Fibroblast of skin of right quadriceps (primary cell): ENCODE data around the gene AK1.
"Not testable (repeated sequence)": the region's sequence is repeated elsewhere in the genome, so short reads cannot be mapped to it uniquely, and the experiment has no call there.

ENCODE experiments used
- DNase-seq: peaks from one replicate; pipeline ENCODE4 v3.0.0-alpha.2; 2013

The AK1 gene

DNA sequence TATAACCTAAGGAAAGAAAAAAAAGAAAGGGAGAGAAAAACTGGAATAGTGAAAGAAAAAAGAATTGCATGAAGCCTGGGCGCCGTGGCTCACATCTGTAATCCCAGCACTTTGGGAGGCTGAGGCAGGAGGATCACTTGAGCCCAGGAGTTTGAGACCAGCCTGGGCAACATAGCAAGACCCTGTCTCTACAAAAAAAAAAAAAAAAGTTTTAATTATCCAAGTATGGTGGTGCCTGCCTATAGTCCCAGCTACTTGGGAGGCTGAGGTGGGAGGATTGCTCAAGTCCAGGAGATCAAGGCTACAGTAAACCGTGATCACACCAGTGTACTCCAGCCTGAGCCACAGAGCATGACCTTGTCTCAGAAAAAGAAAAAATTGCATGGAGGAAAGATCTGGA lies 4.2 kb upstream of the AK1 start:
- not testable (repeated sequence) for DNase-seq

DNA sequence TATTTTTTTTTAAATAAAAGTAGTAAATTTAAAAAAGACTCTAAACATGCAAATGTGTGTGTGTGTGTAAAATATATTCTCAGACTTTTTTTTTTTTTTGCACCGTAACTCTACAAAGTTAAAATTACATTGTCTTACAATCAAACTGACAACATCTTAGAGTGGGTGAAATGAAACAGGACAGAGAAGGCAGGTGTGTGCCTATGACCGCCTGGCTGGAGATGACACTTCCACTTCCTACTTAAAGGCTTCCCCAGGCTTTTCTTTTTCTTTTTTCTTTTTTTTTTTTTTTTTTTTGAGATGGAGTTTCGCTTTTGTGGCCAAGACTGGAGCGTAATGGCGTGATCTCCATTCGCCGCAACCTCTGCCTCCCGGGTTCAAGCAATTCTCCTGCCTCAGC lies 2.7 kb upstream of the AK1 start:
- no peak for DNase-seq

DNA sequence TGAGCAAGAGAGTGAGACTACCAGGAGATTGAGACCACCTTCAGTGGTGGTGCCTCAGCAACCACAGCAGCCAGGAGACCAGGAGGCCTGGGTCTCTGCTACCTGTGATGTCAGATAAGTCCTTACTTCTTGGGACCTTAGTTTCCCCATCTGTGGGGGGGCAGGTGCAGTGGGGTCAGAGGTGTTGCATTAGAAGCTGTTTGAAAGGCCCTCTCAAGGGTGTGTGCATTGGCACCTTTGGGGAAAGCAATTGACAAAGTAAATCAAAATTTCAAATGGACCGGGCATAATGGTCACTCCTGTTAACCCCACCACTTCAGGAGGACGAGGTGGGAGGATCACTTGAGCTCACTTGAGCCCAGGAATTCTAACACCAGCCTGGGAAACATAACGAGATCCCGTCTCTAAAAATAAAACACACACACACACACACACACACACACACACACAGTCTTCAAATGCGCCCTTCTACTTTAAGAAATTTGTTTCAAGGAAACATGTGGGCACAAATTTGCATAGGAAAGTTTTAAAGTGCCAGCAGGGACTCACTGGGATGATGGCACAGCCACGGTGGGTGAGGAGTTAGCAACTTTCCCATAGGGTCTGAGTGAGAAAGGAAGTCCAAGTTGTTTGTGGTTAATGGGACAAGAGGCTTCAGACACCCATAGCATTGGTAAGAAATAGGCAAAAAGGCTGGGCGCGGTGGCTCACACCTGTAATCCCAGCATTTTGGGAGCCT lies 1.3 kb upstream of the AK1 start:
- no peak for DNase-seq

DNA sequence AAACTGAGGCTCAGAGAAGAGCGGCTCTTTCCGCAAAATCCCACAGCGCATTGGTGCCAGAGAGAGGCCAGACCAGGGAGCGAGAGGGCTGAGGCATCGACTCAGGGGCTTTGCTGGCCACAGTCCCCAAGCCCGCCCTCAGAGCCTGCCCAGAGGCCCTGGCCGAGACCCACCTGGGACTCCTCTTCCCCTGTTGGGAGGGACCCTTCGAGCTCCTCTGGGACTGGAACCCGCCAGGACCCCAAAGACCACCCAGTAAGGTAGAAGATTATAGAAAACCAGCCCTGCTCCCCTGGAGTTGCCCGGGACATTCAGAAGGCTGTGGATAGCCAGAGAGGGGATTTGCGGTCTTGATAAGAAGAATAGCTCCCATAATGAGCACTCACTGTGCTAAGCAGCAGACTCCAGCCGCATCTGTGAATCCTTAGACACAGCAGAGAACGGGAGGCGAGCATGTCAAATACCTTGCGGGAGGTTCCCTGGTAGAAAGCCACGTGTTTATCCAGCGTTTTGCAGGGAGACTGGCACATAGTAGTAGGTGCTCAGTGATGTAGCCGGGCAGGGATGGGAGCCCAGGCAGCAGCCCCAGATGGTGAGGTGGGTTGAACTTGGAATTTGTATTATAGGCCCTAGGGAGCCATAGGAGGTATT lies 651 bp upstream of the AK1 start:
- no peak for DNase-seq

DNA sequence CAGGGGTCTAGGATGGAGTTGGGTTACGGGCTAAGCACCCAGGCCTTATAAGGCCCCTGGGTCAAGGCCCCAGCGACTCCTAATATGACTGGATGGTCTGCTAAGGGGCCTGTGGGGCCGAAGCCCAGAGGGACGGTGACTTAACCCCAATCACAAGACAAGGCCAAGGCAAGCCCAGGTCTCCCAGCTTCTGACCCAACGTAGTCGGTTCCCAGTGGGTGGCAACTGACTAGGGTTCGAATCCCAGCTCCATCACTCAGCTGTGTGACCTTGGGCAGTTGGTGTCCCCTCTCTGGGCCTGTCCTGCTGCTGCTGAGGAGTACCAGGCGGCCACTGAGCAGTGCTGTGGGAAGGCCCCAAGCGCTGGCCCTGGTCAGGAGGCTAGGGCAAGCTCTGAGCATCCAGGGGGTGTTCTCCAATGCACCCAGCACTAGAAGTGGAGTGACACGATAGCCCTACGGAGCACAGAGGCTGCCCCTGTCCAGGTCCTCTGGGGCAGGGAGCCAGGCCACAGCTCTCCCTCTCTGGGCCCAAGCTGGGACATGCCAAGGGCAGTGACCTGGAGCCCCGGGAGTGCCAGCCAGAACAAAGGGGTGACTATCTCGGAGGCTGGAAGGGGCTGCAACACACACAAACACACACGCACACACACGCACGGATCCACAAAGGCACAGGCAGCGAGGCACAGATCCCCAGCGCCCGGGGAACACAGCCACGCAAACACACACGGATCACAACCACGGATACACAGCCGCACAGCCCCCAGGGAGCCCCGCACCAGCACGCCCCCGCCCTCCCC lies 512 bp downstream of the AK1 start:
- DNase-seq, result no peak

DNA sequence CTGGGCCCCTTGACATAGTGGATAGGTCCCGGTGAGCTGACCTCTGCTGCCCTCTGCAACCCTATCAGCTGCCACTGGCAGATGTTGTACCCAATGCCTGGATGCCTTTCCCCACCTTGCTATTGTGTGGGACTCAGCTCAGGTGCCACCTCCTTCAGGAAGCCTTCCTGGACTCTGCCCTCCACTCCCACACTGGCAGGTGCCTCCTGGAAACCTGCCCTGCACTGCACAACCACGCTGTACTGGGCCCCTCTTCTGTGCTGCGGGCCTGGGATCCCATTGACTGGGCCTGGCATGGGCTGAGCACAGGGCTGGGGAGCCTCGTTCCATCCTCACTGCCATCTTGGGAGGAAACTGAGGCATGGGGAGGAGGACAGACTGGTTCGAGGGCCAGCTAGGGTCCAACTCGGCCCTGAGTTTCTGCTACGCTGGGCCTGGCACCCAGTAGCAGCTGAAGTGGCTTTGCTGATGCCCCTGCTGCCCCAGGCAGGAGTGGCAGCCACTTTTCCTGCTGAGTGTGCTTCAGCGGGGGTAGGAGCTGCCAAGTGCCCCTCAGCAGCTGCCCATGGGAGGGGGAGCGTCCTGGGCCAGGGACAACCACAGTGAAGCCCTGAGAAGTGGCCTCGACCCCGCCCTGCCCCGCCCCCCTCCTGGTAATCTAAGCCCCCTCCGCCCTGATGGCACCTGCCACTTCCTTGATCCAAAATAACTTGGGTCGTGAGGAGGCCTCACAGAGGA lies 1.3 kb downstream of the AK1 start:
- DNase-seq, result no peak

DNA sequence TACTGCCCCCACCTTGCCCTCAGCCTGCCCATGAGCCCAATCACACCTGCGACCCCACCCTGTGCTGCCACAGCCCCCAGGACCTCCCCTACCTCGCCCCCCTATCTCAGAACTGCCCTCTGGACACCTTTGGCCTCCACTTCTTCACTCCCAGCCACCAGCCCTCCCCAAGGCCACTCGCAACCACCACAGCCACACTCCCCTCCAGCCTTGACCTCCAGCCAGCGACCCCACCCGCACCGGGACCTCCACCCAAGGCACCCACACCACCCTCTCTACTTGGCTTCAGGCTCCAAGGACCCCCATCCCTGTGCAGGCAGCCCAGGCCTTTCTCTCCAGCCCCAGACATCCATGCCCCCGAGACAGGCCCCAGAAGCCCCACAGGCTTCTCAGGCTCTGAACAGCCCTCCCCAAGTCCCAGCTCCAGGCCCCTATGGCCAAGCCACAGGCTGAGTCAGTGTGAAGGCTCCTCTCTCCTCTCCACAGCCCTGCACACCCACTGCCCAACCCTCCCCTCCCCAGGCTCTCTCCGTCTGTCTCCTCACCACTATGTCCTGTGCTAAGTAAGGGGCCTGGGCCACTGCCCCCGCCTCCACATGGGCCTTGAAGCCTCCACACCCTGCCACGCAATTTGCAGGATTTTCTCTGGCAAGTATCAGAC lies 2.0 kb downstream of the AK1 start:
- DNase-seq, result peak; percentile 61

DNA sequence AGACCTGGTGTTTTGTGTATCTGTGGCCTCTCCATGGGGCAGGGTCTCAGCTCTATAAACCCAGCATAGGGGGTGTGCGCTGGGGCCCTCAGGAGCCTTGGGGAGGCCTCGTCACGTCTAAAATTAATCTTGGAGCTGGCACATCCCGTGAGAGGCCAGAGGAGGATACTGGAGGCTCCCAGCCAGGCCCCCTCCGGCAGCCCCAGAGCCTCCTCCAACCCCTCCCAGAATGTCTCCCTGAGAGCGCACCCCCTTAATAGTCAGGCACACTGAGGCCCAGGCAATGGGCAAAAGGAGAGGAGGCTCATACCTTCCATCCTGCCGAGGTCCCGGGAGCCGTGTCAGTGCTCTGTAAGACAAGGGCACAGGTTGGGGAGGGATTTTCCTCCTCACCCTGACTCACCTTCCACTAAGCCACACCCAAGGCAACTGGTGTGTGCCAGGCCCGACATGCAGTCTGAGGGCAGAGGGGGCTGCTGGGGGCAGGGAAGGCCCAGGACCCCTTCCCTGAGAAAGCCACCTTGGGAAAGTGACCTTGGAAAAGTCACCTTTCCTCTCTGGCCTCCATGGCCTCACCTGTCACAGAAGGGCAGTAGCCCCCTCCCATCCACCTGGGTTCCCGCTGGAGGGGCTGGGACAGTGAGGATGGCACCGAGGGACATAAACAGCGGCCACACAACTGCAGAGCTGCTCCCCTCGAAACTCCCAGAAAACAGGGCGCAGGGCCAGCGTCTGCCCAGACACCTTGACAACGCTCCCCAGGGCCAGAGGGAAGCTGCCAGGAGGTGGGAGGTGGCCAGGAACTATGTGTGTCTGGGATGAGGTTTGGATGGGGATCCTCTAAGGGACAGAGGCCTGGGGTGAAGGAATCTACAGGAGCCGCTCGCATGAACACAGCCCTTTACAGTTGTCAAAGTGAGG lies 2.9 kb downstream of the AK1 start:
- DNase-seq, result no peak

DNA sequence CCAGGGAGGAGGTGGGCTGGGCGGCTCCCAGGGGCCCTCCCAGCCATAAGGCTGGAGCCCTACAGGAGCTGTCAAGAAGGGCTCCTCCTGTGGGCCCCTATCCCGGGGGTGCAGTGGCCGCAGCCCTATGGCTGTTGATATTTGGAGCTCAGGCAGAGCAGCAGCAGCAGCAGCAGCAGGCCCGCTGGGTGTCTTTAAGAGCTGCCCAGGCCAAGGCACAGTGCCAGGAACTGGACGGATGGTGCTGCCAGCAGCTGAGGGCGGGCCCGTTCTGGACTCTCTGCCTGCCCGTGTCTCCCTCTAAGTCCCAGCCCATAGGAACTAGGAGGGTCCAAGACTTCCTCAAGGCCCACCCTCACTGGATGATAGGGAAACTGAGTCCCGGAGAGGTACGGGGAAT lies 3.6 kb downstream of the AK1 start:
- DNase-seq, result no peak

DNA sequence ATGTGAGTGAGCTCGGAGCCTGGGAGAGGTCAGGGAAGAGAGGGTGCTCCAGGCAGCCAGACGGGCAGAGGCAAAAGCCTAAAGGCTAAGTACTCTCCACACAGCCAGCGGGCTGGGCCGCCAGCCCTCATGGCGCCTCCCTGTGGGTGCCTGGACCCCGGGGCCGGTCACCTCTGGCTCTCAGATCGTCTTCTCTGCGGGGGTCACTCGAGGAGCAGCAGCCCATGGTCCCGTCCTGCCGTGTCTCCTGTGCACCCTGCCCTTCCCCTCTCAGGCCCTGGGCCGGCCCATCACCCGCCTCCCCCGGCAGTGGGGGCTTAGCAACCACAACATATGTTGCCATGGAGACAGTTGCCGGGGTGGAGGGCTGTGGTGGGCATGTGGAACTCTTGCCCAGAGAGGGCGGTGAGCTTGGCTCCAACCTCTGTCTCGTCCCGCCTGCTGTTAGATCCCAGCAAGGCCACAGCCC lies 4.2 kb downstream of the AK1 start:
- DNase-seq, result no peak

DNA sequence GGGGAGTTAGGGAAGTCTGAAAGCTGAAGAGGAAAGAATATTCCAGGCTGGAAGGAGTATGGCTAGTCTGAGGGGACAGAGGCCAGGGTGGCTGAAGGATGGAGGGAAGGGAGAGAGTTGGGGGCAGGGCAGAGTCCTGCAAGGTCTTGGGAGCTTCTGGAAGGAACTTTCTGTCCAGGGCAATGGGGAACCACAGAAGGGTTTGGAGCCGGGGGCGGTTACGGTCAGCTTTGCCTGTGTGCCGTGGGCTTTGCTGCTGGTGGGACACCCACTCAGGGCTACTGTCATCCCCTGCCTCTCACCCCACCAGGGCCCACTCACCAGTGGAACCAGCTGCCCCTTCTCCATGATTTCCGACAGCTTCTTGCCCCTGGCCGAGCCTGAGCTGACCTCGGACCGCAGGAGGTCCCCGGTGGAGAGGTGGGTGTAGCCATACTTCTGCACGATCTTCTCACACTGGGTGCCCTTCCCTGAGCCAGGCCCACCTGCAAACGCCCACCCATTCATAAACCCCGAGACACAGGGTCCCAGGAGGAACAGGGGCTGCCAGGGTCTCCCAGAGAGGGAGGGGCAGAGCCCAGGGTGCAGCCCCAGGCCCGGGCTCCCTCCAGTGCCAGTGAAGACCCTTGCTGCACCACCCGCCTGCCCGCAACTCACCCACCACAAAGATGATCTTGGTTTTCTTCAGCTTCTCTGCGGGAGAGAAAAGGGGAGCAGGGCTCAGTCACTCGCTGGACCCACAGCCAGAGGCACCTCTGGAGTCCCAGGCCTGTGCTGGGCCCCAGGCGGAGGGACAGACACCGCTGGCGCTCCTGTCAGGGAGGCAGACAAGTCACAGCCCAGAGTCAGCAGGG lies 4.9 kb downstream of the AK1 start:
- DNase-seq, result no peak

DNA sequence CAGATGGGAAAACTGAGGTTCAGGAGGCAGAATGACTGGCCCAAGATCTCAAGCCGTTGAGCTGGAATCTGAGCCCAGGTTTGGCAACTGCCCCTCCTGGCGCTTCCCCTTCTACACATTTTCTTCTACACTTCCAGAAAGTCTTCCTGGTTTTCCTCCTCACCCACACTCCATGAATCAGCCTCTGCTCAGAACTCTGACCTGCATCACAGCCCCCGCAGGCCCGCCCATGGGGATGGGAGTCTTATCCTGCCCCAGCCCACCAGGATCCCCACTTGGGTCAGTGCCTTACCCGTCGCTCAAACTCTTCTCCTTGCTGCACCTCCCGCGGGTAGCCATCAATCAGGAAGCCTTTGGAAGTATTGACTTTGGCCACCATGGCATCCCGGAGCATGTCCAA lies 5.9 kb downstream of the AK1 start:
- DNase-seq, result no peak

DNA sequence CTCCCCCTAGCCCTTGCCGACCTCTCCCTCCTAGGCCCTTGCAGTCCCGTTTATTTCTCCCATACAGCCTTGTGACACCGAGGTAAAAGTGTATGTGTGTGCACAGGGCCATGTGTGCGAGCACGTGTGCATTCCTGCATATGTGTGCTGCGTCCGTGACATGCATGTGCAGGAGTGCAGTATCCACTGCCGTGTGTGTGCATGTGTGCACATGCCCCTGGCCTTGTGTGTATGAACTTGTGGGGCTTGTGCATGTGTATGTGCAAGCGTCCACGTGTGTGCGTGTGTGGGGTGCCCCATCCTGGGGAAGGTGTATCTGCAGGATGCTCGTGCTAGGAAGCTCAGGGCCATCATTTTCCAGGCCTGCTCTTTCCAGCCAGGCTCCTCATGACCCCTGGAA lies 6.6 kb downstream of the AK1 start:
- DNase-seq, result no peak

DNA sequence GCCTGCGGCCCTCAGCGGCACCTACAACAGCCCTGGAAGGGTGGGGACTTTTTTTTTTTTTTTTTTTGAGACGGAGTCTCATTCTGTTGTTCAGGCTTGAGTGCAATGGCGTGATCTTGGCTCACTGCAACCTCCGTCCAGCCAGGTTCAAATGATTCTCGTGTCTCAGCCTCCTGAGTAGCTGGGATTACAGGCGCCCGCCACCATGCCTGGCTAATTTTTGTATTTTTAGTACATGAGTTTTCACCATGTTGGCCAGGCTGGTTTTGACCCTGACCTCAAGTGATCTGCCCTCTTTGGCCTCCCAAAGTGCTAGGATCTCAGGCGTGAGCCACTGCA lies 7.4 kb downstream of the AK1 start:
- DNase-seq, result not testable (repeated sequence)

DNA sequence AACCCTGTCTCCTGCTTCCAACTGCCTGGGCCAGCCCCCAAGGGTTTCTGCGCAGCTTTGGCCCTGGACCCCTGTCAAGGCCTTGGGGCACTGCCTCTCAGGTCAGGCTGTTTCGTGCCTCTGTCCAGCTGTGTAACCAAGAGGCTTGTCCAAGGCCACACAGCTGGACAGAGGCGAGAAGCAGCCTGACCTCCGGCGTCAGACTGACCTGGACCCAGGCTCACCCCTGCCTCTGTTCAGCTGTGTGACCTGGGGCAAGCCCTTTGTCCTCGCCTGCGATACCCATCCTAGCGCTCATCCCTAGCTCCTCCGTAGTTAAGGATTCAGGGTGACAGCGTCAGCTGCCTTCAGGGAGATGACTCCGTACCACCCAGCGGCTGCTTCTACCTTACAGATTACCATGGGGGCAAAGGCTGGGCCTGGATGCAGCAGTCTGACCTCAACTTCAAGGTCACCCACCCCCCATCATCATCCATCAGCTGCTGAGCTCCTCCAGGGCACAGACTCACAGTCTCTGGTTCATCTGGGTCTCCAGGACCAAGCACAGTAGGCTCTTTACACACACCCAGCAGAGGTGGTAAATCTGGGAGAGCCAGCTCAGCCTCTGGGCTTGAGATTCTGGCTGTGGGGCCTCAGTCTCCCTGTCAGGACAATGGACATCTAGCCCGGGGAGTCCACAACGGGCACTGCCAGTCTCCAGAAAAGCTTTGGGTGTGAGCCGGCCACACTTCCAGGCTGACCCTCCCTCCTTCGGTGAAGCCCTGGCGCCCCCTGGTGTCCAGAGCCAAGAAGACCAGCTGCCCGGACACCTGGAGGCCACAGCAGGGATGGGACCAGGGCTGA lies 7.9 kb downstream of the AK1 start:
- DNase-seq, result peak; percentile 70

DNA sequence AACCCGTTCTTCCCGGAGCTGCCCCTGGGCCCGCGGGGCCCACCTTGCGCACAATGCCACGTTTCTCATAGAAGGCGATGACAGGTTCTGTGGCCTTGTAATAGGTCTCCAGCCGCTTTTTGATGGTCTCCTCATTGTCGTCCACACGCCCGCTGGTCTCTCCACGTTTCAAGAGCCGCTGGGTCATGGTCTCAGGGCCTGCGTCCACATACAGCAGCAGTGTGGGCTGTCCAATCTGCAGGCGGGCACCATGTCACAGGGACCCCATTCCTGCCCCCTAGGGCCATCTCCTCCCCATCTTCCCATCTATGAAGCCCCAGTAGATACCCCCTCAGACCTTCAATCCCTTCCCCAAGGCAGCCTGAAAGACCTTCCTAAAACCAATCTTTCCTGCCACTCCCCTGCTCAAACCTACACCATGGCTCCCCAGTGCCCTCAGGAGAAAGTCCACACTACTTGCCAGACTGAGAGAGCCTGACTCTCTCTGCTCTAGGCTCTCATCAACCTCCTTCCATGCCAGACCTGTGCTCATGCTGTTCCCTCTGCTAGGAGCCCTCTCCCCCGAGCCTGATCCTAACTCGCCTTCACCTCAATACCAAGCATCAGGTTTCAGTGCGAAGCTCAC lies 9.1 kb downstream of the AK1 start:
- DNase-seq, result no peak

DNA sequence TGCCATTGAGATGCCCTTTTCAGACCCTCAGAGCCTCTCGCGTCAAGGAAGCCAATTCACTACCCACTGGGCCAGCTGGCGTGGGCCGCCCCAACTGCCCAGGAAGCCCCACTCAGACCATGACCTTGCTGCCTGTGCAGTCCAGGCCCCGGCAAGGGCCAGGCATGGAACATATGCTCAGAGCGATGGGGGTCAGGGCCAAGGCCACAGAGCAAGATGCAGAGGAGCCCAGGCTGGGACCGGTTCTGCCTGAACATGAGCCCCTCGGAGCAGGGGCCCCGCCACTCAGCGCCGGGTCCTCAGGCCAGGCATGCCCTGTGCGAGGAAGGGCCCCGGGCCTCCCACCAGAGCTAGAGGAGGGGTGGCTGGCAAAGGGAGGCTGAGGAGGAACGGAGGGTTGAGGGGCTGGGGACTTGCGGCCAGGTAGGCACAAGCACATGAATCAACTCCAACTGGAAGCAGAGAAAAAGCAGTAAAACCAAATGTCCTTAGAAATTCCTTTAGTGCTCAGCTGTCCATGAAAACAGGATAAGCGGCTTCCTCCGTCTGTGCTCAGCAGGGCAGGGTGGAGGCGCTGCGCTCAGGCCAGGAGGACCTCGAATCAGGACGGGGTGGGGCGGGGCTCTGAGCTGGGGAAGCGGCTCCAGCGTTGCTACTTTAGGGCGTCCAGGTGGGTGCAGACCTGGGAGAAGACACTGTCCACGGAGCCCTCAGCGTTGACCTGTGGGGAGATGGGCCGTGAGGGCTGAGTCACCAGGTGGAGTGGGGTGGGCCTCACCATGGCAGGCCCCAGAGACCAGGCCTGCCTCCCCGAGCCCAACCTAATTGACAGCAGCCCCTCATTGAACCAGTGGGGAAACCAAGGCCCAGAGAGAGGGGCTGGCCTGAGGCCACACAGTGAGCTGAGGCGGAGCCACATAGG lies 9.9 kb downstream of the AK1 start:
- no peak for DNase-seq

DNA sequence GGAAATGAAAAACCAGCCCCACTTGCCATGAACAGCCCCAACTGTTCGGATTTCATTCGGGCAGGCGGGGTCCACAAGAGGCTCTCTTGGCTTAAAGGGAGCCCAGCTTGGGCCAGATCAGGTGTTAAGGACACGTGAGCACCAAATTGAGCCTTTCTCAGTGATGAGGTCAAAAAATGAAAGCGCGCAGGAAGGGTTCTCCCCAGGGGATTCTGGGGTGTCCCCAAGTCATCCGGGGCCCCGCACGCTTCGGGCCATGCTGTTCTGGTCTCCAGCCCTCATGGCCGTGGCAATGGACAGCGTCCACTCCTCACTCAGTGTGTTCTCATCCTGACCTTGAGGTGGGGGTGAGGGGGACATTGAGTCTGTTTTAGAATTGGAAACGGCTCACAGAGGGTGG lies 10.9 kb downstream of the AK1 start:
- no peak for DNase-seq
